Activated CD4-positive, alpha-beta T cell treated with anti-CD3 and anti-CD28 coated beads, Interleukin-2, amount 10 ng/mL, durations not matched to agents 7 days and 5 days (primary cell): Measurements from ENCODE around the gene ELMO3. TPM values are rescaled to one million over a fixed set of nuclear protein-coding genes. Genes with fewer than 3 reads are reported as not detected.
A peak's percentile ranks its signal among the peaks of the same experiment; 100 is the strongest.

Experiments
- CTCF ChIA-PET: fragments of 350-600 bp; sonication (Branson Sonifier 250); formaldehyde crosslinking; loops from one replicate; lab custom pipeline; 2021; ENCODE audit warnings: antibody characterized with exemption; lab: Charles Lee
- POLR2A ChIA-PET: fragments of 350-600 bp; sonication (Branson Sonifier 250); formaldehyde crosslinking; loops from one replicate; lab custom pipeline; 2021; ENCODE audit warnings: antibody characterized with exemption; lab: Charles Lee
- DNase-seq: peaks from one replicate; pipeline ENCODE4 v3.0.0-alpha.2; 2020
- H3K27ac Mint-ChIP-seq: one replicate; pipeline ENCODE4 v1.8.0; 2021; ENCODE audit warnings: mild to moderate bottlenecking, moderate library complexity, mixed read lengths
- H3K27me3 Mint-ChIP-seq: one replicate; pipeline ENCODE4 v1.8.0; 2021; ENCODE audit warnings: mixed read lengths
- H3K36me3 Mint-ChIP-seq: one replicate; pipeline ENCODE4 v1.8.0; 2021; ENCODE audit warnings: low read depth, mixed read lengths
- H3K4me1 Mint-ChIP-seq: one replicate; pipeline ENCODE4 v1.8.0; 2021; ENCODE audit warnings: mixed read lengths
- H3K4me3 Mint-ChIP-seq: one replicate; pipeline ENCODE4 v1.8.0; 2021; ENCODE audit warnings: mild to moderate bottlenecking, moderate library complexity, mixed read lengths
- H3K9me3 Mint-ChIP-seq: one replicate; pipeline ENCODE4 v1.8.0; 2021; ENCODE audit warnings: mixed read lengths
- total RNA-seq, 2 experiments: library from RNA; stranded (reverse); gene quantifications; one replicate each; pipeline ENCODE4 v1.2.3, GENCODE V29; 2021

The ELMO3 gene
- total RNA-seq, 2 experiments from 2014 or later: 6.2 to 6.3 TPM

DNA sequence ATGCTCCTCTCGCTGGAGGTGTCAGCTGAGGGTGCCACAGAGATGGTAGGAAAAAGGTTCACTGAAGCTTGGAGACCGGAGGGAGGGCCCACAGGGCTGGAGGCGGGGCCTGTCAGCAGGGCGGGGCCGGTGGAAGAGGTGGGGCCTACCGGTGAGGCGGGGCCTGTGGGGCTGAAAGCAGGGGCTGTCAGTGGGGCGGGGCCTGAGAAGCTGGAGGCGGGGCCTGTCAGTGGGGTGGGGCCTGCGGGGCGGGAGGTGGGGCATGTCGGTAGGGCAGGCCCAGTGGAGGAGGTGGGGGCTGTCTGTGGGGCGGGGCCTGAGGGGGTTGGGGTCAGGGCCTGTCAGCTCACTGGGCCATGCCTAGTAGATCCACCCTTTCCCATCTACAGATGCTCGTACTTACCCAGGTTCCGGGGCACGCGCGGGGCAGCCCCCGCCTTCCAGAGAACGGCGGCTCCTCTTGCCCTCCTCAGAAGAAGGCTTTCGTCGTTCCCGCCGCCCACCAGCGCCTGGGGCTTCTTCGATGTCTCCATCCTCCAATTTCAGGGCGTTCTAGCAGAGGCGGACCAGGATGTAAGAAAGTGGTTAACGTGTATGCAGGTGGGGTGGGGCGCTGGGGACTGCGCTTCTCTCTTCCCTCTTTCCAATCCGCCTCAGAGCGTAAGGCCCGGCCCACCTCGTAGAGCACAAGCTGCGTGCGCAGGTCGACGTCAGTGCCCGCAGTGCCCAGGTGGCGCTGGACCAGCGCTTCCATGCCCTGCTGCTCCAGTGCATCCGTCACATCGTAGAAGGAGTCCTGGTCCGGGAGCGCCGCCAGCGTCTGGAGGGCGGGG is 37.8 kb downstream of the ELMO3 start:
- DNase-seq: peak; percentile 76
- no peaks in the 10 kb centered on the region for H3K27me3 Mint-ChIP-seq
- peaks cover 15% of the 10 kb centered on the region for H3K4me1 Mint-ChIP-seq
- POLR2A ChIA-PET: no interaction called here
- peak overlapping the region; percentile 92 for H3K27ac Mint-ChIP-seq
- CTCF ChIA-PET: interaction anchor here (0.6 to 3.3 kb wide), 5 partner anchors 9 to 51 kb away, joined by 3 to 20 read pairs (median 4); partner anchors contain the start of genes FHOD1, SLC9A5 and TMEM208
- H3K36me3 Mint-ChIP-seq: peaks cover 20% of the 10 kb centered on the region
- H3K9me3 Mint-ChIP-seq: no peaks in the 10 kb centered on the region
- peak overlapping the region; percentile 55 for H3K4me3 Mint-ChIP-seq

DNA sequence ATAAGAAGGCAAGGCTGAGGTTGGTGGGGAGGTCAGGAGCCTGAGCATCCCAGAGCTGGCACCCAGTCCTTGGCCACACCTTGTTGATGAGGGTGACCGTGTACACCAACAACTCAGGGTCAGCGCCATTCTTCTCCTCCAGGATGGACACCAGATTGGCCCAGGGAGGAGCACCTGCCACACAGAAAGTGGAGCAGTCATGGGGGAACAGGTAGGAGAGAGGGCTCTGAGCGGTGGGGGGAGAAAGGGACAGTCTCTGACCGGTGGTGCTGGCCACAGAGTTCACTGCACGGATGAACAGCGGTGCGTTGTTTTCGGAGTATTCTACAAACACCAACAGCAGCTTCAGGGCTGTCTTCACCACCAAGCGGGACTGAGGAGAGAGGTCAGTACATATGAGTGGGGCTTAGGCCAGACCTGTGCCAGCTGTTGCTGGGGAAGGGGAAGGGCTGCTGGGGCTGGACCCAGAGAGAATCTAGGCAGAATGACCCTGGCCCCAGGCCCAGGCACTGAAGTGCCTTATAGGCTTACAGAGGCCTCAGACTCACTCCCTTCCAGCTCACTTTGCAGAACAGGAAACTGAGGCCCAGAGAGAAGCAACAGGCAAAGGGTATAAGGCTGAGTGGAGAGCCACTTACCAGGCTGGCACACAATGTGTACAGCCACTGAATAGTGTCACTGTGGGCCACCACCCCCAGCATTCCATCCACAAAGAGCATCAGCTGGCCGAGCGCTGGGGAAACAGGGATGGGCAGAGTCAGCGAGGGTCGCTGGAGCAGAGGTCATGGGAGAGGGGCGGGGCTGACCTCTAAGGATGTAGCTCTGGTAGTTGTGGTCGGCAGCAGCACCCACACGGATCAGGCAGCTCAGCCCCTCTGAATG is 38.7 kb downstream of the ELMO3 start:
- Mint-ChIP-seq H3K36me3 (peaks cover 20% of the 10 kb centered on the region), H3K4me3 (no peak overlapping the region), H3K4me1 (peaks cover 18% of the 10 kb centered on the region), H3K27ac (no peak overlapping the region), H3K9me3 (no peaks in the 10 kb centered on the region), H3K27me3 (no peaks in the 10 kb centered on the region)
- ChIA-PET POLR2A (no interaction called here), CTCF (interaction anchor here (0.6 to 3.3 kb wide), 3 partner anchors 10 to 20 kb away, joined by 3 to 20 read pairs (median 18); partner anchors contain the start of genes FHOD1, SLC9A5 and TMEM208)
- no peak for DNase-seq

DNA sequence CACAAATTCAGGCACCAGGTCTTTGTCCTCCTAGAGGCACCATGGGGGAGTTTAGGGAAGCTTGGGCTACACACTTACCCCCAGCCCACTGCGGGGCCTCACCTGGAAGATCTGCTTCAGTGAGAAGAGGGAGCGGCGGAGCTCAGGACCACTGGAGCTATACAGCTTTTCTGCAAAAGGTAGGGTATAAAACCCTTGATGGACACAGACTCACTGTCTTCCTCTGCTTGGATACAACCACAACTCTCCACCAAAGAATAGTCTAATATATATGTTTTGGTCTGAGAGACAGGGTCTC is 39.3 kb downstream of the ELMO3 start:
- DNase-seq: no peak
- H3K9me3 Mint-ChIP-seq: no peaks in the 10 kb centered on the region
- H3K27ac Mint-ChIP-seq: no peak overlapping the region
- ChIA-PET POLR2A (no interaction called here), CTCF (interaction anchor here (0.7 to 3.3 kb wide), 4 partner anchors 10 to 81 kb away, joined by 3 to 20 read pairs (median 11); partner anchors contain the start of genes FHOD1, SLC9A5 and TMEM208)
- H3K4me1 Mint-ChIP-seq: peaks cover 19% of the 10 kb centered on the region
- H3K27me3 Mint-ChIP-seq: no peaks in the 10 kb centered on the region
- H3K36me3 Mint-ChIP-seq: peaks cover 20% of the 10 kb centered on the region
- H3K4me3 Mint-ChIP-seq: no peak overlapping the region

- peaks cover 26% of the 10 kb centered on the region for H3K4me1 Mint-ChIP-seq
- no peaks in the 10 kb centered on the region for H3K27me3 Mint-ChIP-seq
- no peak for DNase-seq
- H3K27ac Mint-ChIP-seq: no peak overlapping the region
- peaks cover 20% of the 10 kb centered on the region for H3K36me3 Mint-ChIP-seq
- H3K4me3 Mint-ChIP-seq: no peak overlapping the region
- no peaks in the 10 kb centered on the region for H3K9me3 Mint-ChIP-seq
- CTCF ChIA-PET: interaction anchor here (0.5 to 3.3 kb wide), 7 partner anchors 9 to 103 kb away, joined by 3 to 20 read pairs (median 3); partner anchors contain the start of genes FHOD1, SLC9A5 and TMEM208
- POLR2A ChIA-PET: no interaction called here
Observed at GRCh38 chr16:67238806-67239470, 40.0 kb downstream of the ELMO3 start.

DNA sequence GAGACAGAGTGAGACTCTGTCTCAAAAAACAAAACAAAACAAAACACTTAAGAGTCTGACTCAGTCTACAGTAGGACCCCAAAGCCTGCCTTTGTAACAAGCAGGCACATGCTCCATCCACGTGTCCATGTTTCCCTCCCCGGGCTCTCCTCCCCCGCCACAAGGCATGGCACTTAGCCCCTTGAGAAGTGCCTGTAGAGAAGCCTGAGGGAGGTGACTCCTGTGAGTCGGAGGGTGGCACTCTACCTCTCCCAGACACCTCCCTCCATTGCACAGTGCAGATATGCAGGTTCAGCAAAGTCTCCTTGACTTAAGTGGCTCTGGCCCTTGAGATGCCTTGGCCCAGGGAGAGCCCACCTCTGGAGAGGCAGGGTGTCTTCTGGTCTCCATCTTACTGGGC is 41.6 kb downstream of the ELMO3 start:
- Mint-ChIP-seq H3K27me3 (no peaks in the 10 kb centered on the region), H3K4me1 (peaks cover 42% of the 10 kb centered on the region), H3K36me3 (peaks cover 20% of the 10 kb centered on the region), H3K4me3 (no peak overlapping the region), H3K9me3 (no peaks in the 10 kb centered on the region), H3K27ac (no peak overlapping the region)
- DNase-seq: no peak
- ChIA-PET POLR2A (no interaction called here), CTCF (no interaction called here)

DNA sequence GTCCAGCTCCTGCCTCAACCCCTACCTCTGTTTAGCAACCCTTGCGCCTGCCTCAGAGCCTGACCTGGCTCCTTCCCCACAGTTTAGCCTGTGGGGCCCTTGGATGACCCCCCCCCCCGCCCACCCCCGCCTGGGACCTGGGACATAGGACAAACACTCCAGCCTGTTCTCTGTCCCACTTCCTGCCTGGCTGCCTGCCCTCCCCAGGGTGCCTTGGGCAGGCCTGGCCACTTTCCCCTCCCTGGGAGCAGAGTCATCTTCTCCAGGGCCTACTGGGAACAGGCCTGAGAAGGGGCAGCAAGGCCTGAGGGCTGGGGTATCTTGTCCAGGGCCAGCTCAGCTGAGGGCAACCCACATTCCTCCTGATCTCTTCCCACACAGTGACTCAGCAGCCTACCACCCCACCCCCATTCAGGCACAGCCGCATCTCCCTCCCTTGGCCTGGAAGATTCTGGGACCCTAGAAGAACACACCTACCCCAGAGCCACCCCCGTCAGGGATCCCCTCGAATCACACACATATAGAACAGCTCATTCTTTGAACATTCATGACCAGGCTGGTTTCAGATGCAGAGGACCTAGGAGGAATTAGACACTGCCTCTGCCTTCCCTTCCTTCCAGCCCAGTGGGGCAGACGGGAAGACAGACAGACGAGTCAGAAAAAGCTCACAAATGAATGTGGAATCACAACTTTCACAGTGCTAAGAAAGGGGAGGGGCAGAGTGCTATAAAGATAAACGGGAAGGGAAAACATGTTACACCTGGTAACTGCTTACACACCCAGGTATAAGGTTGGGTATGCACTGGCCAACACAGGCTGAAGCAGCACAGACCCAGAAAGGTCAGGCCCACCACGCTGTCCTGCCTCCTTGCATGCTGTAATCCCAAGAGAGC is 42.3 kb downstream of the ELMO3 start:
- no peak overlapping the region for H3K4me3 Mint-ChIP-seq
- DNase-seq: no peak
- H3K4me1 Mint-ChIP-seq: peaks cover 40% of the 10 kb centered on the region
- ChIA-PET POLR2A (no interaction called here), CTCF (interaction anchor here (0.6 to 1.3 kb wide), 3 partner anchors 8 to 186 kb away, joined by 3 to 6 read pairs (median 4); partner anchors contain the start of gene TMEM208)
- peak overlapping the region; percentile 28 for H3K27ac Mint-ChIP-seq
- no peaks in the 10 kb centered on the region for H3K9me3 Mint-ChIP-seq
- H3K36me3 Mint-ChIP-seq: peaks cover 16% of the 10 kb centered on the region
- no peaks in the 10 kb centered on the region for H3K27me3 Mint-ChIP-seq

GRCh38 chr16:67242138-67242730 is 43.3 kb downstream of the ELMO3 start:
- H3K4me1 Mint-ChIP-seq: peaks cover 38% of the 10 kb centered on the region
- peaks cover 10% of the 10 kb centered on the region for H3K36me3 Mint-ChIP-seq
- no peaks in the 10 kb centered on the region for H3K27me3 Mint-ChIP-seq
- H3K9me3 Mint-ChIP-seq: no peaks in the 10 kb centered on the region
- no peak overlapping the region for H3K27ac Mint-ChIP-seq
- ChIA-PET POLR2A (no interaction called here), CTCF (interaction anchor here (1.3 kb wide), 1 partner anchor 15 kb away, joined by 6 read pairs; the partner anchor contains the start of gene TMEM208)
- H3K4me3 Mint-ChIP-seq: no peak overlapping the region
- no peak for DNase-seq

- Mint-ChIP-seq H3K27me3 (peaks cover 2% of the 10 kb centered on the region), H3K4me3 (no peak overlapping the region), H3K4me1 (peaks cover 41% of the 10 kb centered on the region), H3K27ac (no peak overlapping the region), H3K9me3 (no peaks in the 10 kb centered on the region), H3K36me3 (peaks cover 2% of the 10 kb centered on the region)
- ChIA-PET POLR2A (interaction anchor here (1.7 kb wide), 1 partner anchor 17 kb away, joined by 7 read pairs; the partner anchor contains the start of gene TMEM208), CTCF (interaction anchor here (1.0 to 1.6 kb wide), 7 partner anchors 9 to 290 kb away, joined by 3 to 8 read pairs (median 4); partner anchors contain the start of gene ATP6V0D1)
- no peak for DNase-seq
Observed at GRCh38 chr16:67243481-67243880, 44.5 kb downstream of the ELMO3 start.

DNA sequence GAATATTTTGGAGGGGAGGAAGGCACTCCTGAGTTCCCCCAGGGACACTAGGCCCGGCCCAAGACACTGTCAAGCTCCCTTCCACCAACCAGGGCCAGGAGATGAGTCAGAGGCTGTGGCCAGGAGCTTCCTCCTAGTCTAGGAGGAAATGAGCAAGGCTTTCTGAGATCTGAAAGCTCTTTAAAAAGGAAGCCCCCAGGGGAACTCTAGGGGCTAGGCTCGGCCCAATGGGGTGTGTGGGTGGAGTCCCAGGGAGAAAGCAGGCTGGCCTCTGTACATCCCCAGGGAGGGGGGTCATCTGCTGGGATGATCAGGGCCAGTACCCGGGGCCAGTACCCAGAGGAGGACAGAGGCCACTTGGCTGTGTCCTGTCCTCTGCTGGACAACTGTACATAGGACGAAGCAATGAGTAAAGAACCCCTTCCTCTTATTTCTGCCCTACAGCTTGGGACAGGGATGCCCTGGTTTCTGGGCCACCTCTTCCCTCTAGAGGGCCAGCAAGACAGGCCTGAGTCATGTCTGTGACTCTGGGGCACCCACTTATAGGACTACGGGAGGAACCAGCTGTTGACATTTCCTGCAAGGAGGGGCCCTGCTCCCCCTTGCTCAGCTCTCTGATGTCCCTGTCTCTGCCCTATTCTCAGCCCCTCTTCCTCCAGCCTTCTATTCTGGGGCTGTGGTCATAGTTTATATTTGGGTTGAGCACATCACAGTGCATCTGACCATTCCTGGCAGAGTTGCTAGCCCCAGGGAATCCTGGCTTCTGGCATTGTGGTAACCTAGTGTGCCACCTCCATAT is 45.7 kb downstream of the ELMO3 start:
- Mint-ChIP-seq H3K4me1 (peaks cover 48% of the 10 kb centered on the region), H3K9me3 (no peaks in the 10 kb centered on the region), H3K4me3 (peak overlapping the region; percentile 91), H3K27ac (peak overlapping the region; percentile 88), H3K27me3 (peaks cover 9% of the 10 kb centered on the region), H3K36me3 (peaks cover 1% of the 10 kb centered on the region)
- CTCF ChIA-PET: interaction anchor here (0.7 to 4.6 kb wide), 18 partner anchors 8 to 276 kb away, joined by 3 to 24 read pairs (median 3); partner anchors contain the start of genes ATP6V0D1 and TMEM208
- DNase-seq: peak; percentile 81
- POLR2A ChIA-PET: interaction anchor here (0.6 to 1.7 kb wide), 4 partner anchors 13 to 330 kb away, joined by 3 to 7 read pairs (median 4); partner anchors contain the start of gene TMEM208

GRCh38 chr16:67245186-67245585 is 46.3 kb downstream of the ELMO3 start:
- POLR2A ChIA-PET: interaction anchor here (1.7 kb wide), 1 partner anchor 18 kb away, joined by 7 read pairs; the partner anchor contains the start of gene TMEM208
- Mint-ChIP-seq H3K36me3 (no peaks in the 10 kb centered on the region), H3K9me3 (no peaks in the 10 kb centered on the region), H3K27me3 (peaks cover 15% of the 10 kb centered on the region), H3K4me1 (peaks cover 51% of the 10 kb centered on the region), H3K4me3 (peak overlapping the region; percentile 91), H3K27ac (peak overlapping the region; percentile 88)
- DNase-seq: no peak
- CTCF ChIA-PET: interaction anchor here (0.7 to 4.6 kb wide), 13 partner anchors 9 to 276 kb away, joined by 3 to 24 read pairs (median 3); partner anchors contain the start of genes ATP6V0D1, HSD11B2 and TMEM208
